HG03520 (cell line): ENCODE measurements around the gene ZNHIT2.

ENCODE experiments used
- ATAC-seq: cut with Tn5 transposase; IDR thresholded peaks from one replicate; pipeline ENCODE4 v1.9.1; 2021; ENCODE audit warnings: mild to moderate bottlenecking, moderate library complexity; ENCODE audit not compliant: unreplicated experiment

ZNHIT2 gene

GRCh38 chr11:65107751-65108468, 9.6 kb downstream of the ZNHIT2 start:
- ATAC-seq: no peak

- ATAC-seq: no peak
Measured at GRCh38 chr11:65107078-65107477, 10.4 kb downstream of the ZNHIT2 start.

DNA sequence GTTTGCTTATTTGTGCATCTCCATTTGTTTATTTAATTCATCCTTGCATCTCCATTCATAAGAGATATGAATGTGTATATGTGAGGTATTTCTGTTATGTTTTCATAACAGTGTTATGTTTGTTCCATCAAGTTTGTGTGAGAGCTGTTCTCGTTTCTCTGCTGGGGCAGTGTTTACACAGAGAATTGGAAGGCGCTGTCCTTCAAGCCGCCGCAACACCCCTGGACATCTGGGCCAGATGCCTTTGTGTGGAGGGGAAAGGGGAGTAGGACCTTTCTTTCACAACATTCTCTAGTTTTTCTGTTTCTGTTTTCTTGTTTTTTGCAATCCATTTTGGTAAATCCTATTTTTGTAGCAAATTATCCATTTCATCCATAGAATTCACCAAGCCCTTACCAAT, 12.9 kb downstream of the ZNHIT2 start:
- no peak for ATAC-seq

GRCh38 chr11:65103476-65103875, 14.0 kb downstream of the ZNHIT2 start:
- no peak for ATAC-seq

DNA sequence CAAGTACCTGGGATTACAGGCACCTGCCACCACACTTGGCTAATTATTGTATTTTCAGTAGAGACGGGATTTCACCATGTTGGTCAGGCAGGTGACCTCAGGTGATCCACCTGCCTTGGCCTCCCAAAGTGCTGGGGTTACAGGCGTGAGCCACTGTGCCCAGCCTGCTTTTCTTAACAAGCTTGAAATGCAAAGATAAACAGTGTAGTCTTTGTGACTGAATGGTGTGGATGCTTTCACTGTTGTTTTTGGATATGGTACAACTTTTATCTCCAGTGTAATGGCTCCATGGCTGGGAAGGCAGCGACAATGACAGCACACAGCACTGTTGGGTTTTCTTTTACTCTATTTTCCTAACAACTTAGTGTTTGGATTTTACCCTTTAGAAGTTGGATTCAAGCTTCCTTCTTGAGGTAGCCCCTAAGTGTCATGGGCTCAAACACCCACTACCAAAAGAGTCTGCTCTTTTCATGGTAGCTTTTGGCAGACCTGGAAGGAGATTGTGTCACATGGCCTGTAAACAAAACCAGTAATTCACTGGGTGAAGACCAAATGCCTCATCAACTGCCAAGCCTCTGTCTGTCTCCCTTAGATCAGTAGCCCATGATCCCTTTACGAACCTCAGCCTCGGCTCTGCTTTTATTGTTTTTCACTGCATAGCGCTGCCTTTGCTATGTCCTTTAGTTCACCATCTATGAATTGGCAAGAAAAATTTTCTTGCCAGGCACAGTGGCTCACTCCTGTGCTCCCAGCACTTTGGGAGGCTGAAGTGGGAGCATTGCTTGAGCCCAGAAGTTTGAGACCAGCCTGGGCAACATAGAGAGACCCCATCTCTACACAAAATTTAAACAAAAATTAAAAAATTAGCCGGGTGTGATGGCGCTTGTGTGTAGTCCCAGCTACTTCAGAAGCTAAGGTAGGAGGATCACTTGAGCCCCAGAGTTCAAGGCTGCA, 15.1 kb downstream of the ZNHIT2 start:
- ATAC-seq: no peak

DNA sequence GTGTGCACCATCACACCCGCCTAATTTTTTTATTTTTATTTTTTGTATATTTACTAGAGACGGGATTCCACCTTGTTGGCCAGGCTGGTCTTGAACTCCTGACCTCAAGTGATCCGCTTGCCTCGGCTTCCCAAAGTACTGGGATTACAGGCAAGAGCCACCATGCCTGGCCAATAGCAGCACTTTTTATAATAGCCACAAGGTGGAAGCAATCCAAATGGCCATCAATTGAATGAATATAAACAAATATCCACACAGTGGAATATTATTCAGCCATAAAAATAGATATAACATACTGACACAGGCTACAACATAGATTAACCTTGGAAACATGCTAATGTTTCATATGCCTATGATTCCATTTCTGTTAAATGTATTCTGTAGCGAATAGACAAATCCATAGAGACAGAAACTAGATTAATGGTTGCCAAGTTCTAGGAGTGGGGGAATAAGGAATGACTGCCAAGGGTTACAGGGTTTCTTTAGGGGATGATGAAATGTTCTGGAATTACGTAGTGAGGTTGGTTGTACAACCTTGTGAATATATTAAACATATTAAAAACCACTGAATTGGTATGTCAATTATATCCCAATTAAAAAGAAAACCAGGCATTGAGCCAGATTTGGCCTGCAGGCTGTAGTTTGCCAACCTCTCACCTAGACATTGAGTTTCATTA, 16.7 kb downstream of the ZNHIT2 start:
- no peak for ATAC-seq

GRCh38 chr11:65096926-65097325, 20.6 kb downstream of the ZNHIT2 start:
- ATAC-seq: no peak

GRCh38 chr11:65095974-65096806, 21.3 kb downstream of the ZNHIT2 start, which contains the start of gene VPS51:
Gene VPS51, plus strand, starts transcription at chr11:65096214. Its CDS starts 37 bp downstream, at chr11:65096251.
- ATAC-seq: peak; percentile 62

- no peak for ATAC-seq
Measured at GRCh38 chr11:65095427-65095826, 22.1 kb downstream of the ZNHIT2 start.

DNA sequence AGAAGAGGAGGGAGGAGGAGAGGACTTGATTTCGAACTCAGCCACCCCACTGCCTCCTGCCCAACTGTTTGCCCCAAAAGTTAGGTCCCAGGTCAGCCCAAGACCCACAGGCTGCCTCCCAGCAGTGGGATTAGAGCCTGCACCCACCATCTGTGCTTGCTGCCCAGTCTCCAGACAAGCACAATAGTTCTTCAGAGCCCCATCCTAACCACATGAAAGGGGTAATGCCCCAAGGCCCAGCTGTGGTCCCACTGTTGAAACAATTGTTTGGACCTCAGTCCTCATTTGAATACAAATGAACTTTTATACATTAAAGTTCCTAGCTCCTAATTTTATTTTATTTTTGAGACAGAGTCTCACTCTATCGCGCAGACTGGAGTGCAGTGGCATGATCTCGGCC, 26.9 kb downstream of the ZNHIT2 start:
- ATAC-seq: no peak

DNA sequence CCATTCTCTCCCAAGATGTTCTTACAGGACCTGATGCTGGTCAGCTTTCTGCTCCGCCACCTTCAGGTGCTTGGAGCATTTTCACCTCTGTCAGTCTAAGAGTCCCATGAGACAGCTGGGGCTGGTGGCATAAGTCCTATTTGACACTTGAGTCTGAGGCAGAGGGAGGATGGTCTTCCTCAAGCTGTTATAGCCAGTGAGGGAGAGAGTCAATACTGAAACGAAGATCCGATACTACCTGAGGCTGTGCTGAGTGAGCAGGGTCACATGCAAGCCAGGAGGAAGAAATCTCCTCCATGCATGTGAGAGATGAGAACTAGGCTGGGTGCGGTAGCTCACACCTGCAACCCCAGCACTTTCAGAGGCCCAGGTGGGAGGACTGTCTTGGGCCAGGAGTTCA, 27.9 kb downstream of the ZNHIT2 start:
- no peak for ATAC-seq

DNA sequence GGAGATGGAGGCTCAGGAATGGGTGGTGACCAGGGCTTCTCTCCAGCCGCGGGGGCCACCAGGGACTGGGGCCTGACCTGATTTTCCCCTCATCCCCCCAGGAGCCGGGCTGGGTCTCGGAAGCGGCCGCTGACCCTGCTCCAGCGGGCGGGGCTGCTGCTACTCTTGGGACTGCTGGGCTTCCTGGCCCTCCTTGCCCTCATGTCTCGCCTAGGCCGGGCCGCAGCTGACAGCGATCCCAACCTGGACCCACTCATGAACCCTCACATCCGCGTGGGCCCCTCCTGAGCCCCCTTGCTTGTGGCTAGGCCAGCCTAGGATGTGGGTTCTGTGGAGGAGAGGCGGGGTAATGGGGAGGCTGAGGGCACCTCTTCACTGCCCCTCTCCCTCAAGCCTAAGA, 29.7 kb downstream of the ZNHIT2 start:
- ATAC-seq: no peak

DNA sequence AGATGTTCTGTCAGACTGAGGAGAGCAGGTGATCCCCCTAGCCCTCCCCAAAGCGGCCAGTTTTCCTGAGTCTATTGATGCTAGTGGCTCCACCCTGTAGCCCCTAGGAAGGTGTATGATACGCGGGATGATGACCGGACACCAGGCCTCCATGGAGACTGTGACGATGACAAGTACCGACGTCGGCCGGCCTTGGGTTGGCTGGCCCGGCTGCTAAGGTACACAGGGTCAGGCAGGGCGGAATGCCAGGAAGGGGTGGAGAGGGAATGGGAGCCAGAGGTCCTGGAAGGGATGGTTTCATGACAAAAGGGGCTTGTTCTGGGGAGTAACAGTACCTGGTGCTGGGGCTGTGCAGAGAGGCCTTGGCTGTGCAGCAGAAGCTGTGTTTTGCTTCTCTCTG, 30.3 kb downstream of the ZNHIT2 start:
- ATAC-seq: no peak

GRCh38 chr11:65086809-65087208, 30.7 kb downstream of the ZNHIT2 start:
- no peak for ATAC-seq

- ATAC-seq: no peak
Measured at GRCh38 chr11:65085446-65085845, 32.1 kb downstream of the ZNHIT2 start.

GRCh38 chr11:65084598-65085375, 32.7 kb downstream of the ZNHIT2 start:
- no peak for ATAC-seq

GRCh38 chr11:65083834-65084597, 33.5 kb downstream of the ZNHIT2 start, which contains the start of the genes CDCA5 and ZFPL1:
Gene CDCA5, minus strand, starts transcription at chr11:65084040. Its CDS starts 62 bp downstream, at chr11:65083978.
Gene ZFPL1, plus strand, starts transcription at chr11:65084222. Its CDS starts 477 bp downstream, at chr11:65084699.
- ATAC-seq: peak; percentile 65

DNA sequence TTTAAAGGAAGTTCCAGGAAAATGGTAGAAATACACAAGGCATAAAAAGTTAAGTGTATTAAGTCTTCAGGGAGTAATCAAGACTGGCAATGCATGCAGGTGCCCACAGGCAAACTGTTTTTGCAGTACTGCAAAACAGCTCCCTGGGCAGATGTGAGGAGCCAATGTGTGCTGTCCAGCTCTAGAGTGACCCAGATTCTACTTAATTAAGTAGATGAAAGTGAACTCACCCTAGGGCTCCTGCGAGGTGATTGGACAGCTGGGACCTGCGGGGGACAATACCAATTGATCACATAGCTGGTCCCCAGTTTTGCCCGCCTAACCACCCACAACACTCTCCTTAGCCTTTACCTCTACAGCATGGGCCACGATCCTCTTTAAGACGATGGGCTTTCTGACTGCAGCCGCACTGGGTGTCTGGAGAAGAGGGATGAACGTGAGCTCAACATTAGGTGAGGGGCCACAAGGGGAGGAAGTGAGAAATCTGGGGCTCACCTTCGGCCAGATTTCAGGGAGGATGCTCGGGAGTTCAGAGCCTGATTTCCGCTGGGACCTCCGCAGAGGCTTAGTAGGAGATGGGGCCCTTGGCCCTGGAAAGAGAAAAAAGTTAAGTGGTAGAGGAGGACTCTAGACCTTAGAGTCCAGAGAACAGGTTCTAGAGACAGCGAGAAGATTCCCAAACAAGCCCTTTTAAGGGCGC, 34.2 kb downstream of the ZNHIT2 start:
- no peak for ATAC-seq
